Right cardiac atrium (tissue), 5 donors: ENCODE data around the gene LRMDA. TPM values are rescaled to one million over a fixed set of nuclear protein-coding genes. Genes with fewer than 3 reads are reported as not detected.

Experiments used
- ATAC-seq, 2 donors: fragments of 200-7000 bp; cut with Tn5 transposase; one replicate each; pipeline versions ENCODE4 v1.8.0 to v1.9.1; 2020; ENCODE audit warnings: moderate library complexity in 2 of 2, mild to moderate bottlenecking in 1 of 2
- DNase-seq, 3 donors: peaks; one replicate each; pipeline ENCODE4 v3.0.0-alpha.2; 2020
- H3K27ac ChIP-seq: one replicate; pipeline ENCODE4 v1.5.1; 2013; ENCODE audit warnings: mild to moderate bottlenecking, low read length, control low read depth, moderate library complexity
- H3K27me3 ChIP-seq: one replicate; pipeline ENCODE4 v1.6.1; 2013; ENCODE audit not compliant: control insufficient read depth, insufficient read depth
- H3K4me1 ChIP-seq: one replicate; pipeline ENCODE4 v1.6.1; 2013; ENCODE audit warnings: low read length; ENCODE audit not compliant: control insufficient read depth, insufficient read depth
- H3K4me3 ChIP-seq: one replicate; pipeline ENCODE4 v1.5.1; 2013; ENCODE audit warnings: low read length, control low read depth
- H3K9me3 ChIP-seq: one replicate; pipeline ENCODE4 v1.6.1; 2013; ENCODE audit warnings: low read length; ENCODE audit not compliant: control insufficient read depth
- WGBS: extraction: QIAGEN DNeasy Blood & Tissue Kit; methylation state at CpG from one replicate; pipeline ENCODE4 v1.1.7; 2013; 5-methylcytosine and 5-hydroxymethylcytosine counted together
- intact Hi-C, 4 donors: fragments of 100-400 bp; cut with DNase I; formaldehyde crosslinking; loops; one replicate each; pipeline versions ENCODE4 v1.11.0 to v1.14.0; 2022 to 2023
- polyA plus RNA-seq: library from polyadenylated mRNA; stranded (reverse); fragments of 200-250 nt; gene quantifications from one replicate; pipeline ENCODE4 v1.2.3, GENCODE V29; 2013
- total RNA-seq, 4 donors: library from RNA; stranded (reverse); fragmentation: NEBNext Ultra II Directional; extraction: Animal tissue kit (Norgen Biotek cat#: 25700); gene quantifications; one replicate each; pipeline ENCODE4 v1.2.1, GENCODE V29; 2021
- donor health status: healthy with polysubstance abuse.
- donor health status: DM: no; HTN: yes; CAD: no.
- donor health status: DM: no; HTN: no; CAD: no.
- donor health status: DM: no; HTN: yes; CAD: no; lungs with severe emphysema.
- donor health status: DM: yes; HTN: yes; CAD: no.

The LRMDA gene
- total and polyA plus RNA-seq, 5 donors: 42.7 to 97.9 (median 48.8) TPM

- Histone ChIP-seq H3K9me3 (no peaks in the 10 kb centered on the region), H3K27ac (no peak overlapping the region), H3K4me1 (peaks cover 2% of the 10 kb centered on the region), H3K27me3 (no peaks in the 10 kb centered on the region), H3K4me3 (no peak overlapping the region)
- ATAC-seq (no peak), DNase-seq (no peak)
- intact Hi-C loops: no loop called here
- WGBS: 56% methylated on average over 4 of the region's 4 CpGs
Observed at GRCh38 chr10:75954486-75954885, 523.1 kb downstream of the LRMDA start.

DNA sequence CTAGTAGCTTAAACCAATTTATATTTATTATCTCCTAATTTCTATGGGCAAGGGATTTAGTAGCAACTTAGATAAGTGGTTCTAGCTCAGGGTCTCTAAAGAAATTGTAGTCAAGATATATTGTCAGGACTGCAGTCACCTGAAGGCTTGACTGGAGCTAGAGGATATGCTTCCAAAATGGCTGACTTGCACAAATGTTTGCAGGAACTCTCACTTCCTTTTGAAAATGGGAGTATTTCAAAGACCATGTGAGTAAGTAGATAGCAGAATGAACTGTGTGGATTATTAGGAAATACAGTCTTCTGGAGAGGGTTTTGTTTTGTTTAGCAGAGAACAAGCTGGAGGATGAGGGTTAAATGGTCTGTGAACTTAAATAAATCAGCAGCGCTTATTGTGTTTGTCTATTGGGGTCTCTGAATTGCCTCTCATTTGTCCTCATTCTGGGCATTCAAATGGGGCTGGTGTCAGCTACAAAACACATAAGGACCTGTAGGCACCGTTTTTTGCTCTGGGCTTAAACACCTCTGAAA, 524.6 kb downstream of the LRMDA start:
- DNase-seq: no peak
- Histone ChIP-seq H3K27me3 (no peaks in the 10 kb centered on the region), H3K27ac (no peak overlapping the region), H3K9me3 (no peaks in the 10 kb centered on the region), H3K4me3 (no peak overlapping the region), H3K4me1 (peaks cover 2% of the 10 kb centered on the region)
- 92% methylated on average over 2 of the region's 2 CpGs for WGBS
- intact Hi-C loops: no loop called here
- no peak for ATAC-seq

- peak in 1 of 2 donors; percentile 62 for ATAC-seq
- no peak overlapping the region for H3K27ac ChIP-seq
- H3K9me3 ChIP-seq: no peaks in the 10 kb centered on the region
- no peak overlapping the region for H3K4me3 ChIP-seq
- no peaks in the 10 kb centered on the region for H3K27me3 ChIP-seq
- H3K4me1 ChIP-seq: peaks cover 2% of the 10 kb centered on the region
- DNase-seq: no peak
- WGBS: 95% methylated on average over 2 of the region's 2 CpGs
- intact Hi-C loops: no loop called here
Observed at GRCh38 chr10:75956624-75957023, 525.2 kb downstream of the LRMDA start.

DNA sequence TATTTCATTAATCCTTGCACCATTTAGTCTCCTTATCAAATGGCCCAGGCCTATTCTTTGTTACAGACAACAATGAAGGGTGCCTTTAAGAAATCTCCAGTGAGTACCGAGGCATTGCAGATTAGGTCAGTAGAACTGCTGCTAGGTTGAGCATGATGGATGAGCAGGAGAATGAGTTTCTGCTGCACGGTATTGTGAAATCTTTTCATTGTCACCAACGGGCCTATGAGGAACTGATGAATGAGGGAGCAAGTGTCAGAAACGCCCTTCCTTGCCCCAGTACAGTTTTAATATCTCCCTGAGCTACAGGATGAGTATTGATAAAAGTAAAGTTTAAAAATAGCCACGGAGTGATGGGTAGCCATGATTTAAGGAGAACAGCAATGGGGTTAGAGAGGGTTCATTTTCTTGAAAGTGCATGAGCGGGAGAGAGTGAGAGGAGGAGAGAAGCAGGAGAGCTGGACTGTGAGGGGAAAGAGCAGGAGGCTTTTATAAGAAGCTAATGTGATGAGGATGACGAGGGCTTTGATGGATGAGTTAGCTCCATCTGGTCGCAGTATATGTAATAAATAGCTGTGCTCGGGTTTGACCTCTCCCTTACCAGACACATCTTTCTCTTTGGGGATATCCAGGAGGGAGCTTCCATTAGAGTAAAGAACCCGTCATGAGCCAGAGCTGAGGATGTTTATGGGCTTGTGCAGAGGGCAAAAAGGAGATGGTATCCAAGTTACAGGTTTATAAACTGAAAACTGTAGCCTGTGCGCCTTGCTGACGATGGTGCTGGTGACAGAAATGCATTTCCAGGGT, 526.1 kb downstream of the LRMDA start:
- Histone ChIP-seq H3K4me1 (peaks cover 2% of the 10 kb centered on the region), H3K27ac (no peak overlapping the region), H3K4me3 (no peak overlapping the region), H3K27me3 (no peaks in the 10 kb centered on the region), H3K9me3 (no peaks in the 10 kb centered on the region)
- 76% methylated on average over 12 of the region's 12 CpGs for WGBS
- intact Hi-C loops: no loop called here
- ATAC-seq (no peak), DNase-seq (no peak)

- no peak overlapping the region for H3K27ac ChIP-seq
- ATAC-seq (no peak), DNase-seq (no peak)
- no peaks in the 10 kb centered on the region for H3K9me3 ChIP-seq
- no peaks in the 10 kb centered on the region for H3K27me3 ChIP-seq
- WGBS: 97% methylated on average over 4 of the region's 4 CpGs
- H3K4me1 ChIP-seq: peaks cover 2% of the 10 kb centered on the region
- H3K4me3 ChIP-seq: no peak overlapping the region
- intact Hi-C loops: no loop called here
Observed at GRCh38 chr10:75959209-75959608, 527.8 kb downstream of the LRMDA start.

- DNase-seq (no peak), ATAC-seq (no peak)
- Histone ChIP-seq H3K27ac (no peak overlapping the region), H3K9me3 (no peaks in the 10 kb centered on the region), H3K27me3 (no peaks in the 10 kb centered on the region), H3K4me1 (peaks cover 2% of the 10 kb centered on the region), H3K4me3 (no peak overlapping the region)
- WGBS: 74% methylated on average over 1 of the region's 1 CpG
- intact Hi-C loops: no loop called here
Observed at GRCh38 chr10:75959912-75960311, 528.5 kb downstream of the LRMDA start.

GRCh38 chr10:75962395-75963061, 531.1 kb downstream of the LRMDA start:
- Histone ChIP-seq H3K4me1 (no peaks in the 10 kb centered on the region), H3K27me3 (no peaks in the 10 kb centered on the region), H3K4me3 (no peak overlapping the region), H3K27ac (no peak overlapping the region), H3K9me3 (no peaks in the 10 kb centered on the region)
- intact Hi-C loops: no loop called here
- WGBS: 96% methylated on average over 5 of the region's 5 CpGs
- ATAC-seq (no peak), DNase-seq (no peak)

DNA sequence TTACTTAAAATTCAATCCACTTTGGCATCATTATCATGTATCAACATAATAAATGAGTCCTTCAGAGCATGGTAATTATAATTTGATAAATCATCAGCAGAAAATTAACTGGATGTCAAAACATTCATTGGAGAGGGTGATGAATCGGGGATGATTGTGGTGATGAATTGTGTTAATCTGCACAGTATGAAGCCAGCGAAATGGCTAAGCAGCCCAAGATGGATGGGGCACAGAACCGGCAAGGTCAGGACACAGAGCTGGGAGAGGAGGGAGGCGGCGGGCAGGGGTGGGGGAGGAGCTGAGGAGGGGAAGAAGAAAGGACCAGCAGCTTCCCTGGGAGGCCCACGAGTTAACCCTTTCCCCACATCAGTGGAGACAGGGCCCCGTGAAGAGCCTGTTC, 536.1 kb downstream of the LRMDA start:
- Histone ChIP-seq H3K27me3 (no peaks in the 10 kb centered on the region), H3K27ac (no peak overlapping the region), H3K9me3 (no peaks in the 10 kb centered on the region), H3K4me3 (no peak overlapping the region), H3K4me1 (no peaks in the 10 kb centered on the region)
- intact Hi-C loops: no loop called here
- DNase-seq: no peak
- no peak for ATAC-seq
- 74% methylated on average over 7 of the region's 7 CpGs for WGBS

DNA sequence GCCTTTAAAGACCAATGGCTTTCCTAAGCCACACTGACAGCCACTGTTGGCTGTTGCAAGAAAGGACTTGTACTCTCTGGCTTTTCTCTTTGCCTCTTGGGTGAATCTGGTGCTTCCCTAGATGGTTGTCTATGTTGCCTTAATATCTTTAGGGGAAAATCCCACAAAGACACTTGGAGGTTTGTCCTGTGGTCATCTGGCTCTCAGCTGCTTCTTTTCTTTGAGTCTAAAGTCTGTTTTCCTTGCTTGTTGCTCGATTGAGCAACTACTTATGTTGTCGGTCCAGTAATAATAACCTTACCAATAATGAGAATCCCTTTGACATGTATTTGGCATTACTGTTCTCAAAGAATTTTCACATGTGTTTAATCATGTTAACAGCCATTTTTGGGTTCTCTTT, 537.6 kb downstream of the LRMDA start:
- ATAC-seq: no peak
- Histone ChIP-seq H3K27me3 (no peaks in the 10 kb centered on the region), H3K9me3 (no peaks in the 10 kb centered on the region), H3K4me3 (no peak overlapping the region), H3K27ac (no peak overlapping the region), H3K4me1 (no peaks in the 10 kb centered on the region)
- DNase-seq: no peak
- intact Hi-C loops: no loop called here
- WGBS: 76% methylated on average over 2 of the region's 2 CpGs

DNA sequence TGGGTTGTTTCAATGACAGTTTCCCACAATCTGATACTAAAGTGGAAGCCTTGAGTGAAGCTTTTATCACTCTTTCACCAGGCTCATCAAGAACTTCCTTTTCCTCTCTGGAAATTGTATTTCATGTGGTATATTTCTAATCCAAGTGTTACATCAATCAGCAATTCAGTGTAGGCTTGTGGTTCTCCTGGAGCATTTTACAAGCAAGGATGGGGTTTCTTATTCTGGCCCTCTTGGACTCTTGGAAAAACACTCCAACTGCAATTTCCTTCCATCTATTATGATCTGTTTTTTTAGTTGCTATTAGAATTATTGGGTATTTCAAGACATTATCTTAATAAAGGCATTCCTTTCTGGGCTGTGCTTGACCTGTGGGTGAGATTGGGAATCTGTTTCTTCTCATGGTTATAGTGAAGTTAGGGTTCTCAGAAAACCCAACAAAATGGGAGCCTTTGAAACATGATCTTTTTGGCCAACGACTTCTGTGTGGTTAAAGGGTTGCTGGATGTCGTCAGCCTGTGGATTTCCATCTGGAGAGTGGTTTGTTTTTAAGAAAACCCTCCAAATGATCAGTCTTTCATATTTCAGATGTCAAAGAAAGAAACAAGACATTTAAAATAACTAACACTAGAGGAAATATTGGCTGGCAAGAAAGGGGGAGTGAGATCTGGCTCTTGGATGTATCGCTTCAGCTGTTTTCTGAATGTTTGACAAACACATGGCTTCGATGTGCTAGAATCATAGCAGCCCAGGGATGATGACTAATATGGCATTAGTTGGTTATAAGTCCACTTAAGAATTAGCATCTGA, 540.2 kb downstream of the LRMDA start:
- intact Hi-C loops: no loop called here
- Histone ChIP-seq H3K4me1 (no peaks in the 10 kb centered on the region), H3K27me3 (no peaks in the 10 kb centered on the region), H3K9me3 (no peaks in the 10 kb centered on the region), H3K4me3 (no peak overlapping the region), H3K27ac (no peak overlapping the region)
- ATAC-seq (peak; percentile 66 to 69), DNase-seq (no peak)
- 56% methylated on average over 4 of the region's 4 CpGs for WGBS
